Endothelial cell of umbilical vein (primary cell): ENCODE data around the gene FOXP1. TPM values are rescaled to one million over a fixed set of nuclear protein-coding genes. Genes with fewer than 3 reads are reported as not detected.

Experiments
- BruUV-seq: library from RNA; stranded (reverse); fragments of 400-500 nt; replicated peaks from 2 replicates; lab custom pipeline; 2021; lab: Mats Ljungman, UMichigan
- CTCF ChIA-PET: fragments of 300-600, 350-600 bp; sonication (Branson Sonifier 250); formaldehyde crosslinking; loops from one replicate; lab custom pipeline; 2021; ENCODE audit warnings: antibody characterized with exemption, inconsistent platforms; lab: Charles Lee
- POLR2A ChIA-PET: fragments of 300-600, 350-600 bp; sonication (Branson Sonifier 250); formaldehyde crosslinking; loops from one replicate; lab custom pipeline; 2021; ENCODE audit warnings: antibody characterized with exemption, inconsistent platforms; lab: Charles Lee
- DNase-seq: peaks from one replicate; pipeline ENCODE4 v3.0.0-alpha.2; 2011; ENCODE audit warnings: low read depth, low spot score
- FAIRE-seq: peaks from 2 replicates; lab custom pipeline; 2011; peaks lifted over from hg19 to GRCh38; lab: Jason Lieb, UNC
- H2AFZ ChIP-seq: 2 replicates; pipeline ENCODE4 v1.6.0; 2012; ENCODE audit warnings: low read depth, low read length, control low read depth, inconsistent platforms
- H3K27ac ChIP-seq: 2 replicates; pipeline ENCODE4 v1.5.1; 2011; ENCODE audit warnings: low read depth, mild to moderate bottlenecking, control low read depth, low read length, moderate library complexity; ENCODE audit not compliant: insufficient read depth
- H3K27me3 ChIP-seq, 2 experiments: 2 replicates each; pipeline versions ENCODE4 v1.6.0 to v1.6.1; 2011; ENCODE audit warnings: low read length in 2 of 2, mixed read lengths in 1 of 2; ENCODE audit not compliant: control insufficient read depth in 2 of 2, insufficient read depth in 2 of 2
- H3K36me3 ChIP-seq, 2 experiments: 2 replicates in 1 of 2; 3 replicates in 1 of 2; pipeline ENCODE4 v1.5.1; 2011; ENCODE audit warnings: low read length in 2 of 2, mild to moderate bottlenecking in 1 of 2, moderate library complexity in 1 of 2; ENCODE audit not compliant: control insufficient read depth in 2 of 2, insufficient read depth in 2 of 2; ENCODE audit errors: extremely low read depth in 1 of 2
- H3K4me1 ChIP-seq: 3 replicates; pipeline ENCODE4 v1.5.1; 2011; ENCODE audit warnings: mild to moderate bottlenecking, low read length; ENCODE audit not compliant: control insufficient read depth, insufficient read depth; ENCODE audit errors: extremely low read depth
- H3K4me2 ChIP-seq: 2 replicates; pipeline ENCODE4 v1.6.1; 2011; ENCODE audit warnings: low read length, control low read depth, mixed read lengths; ENCODE audit not compliant: insufficient read depth
- H3K4me3 ChIP-seq, 3 experiments: fragments of 200-600 bp in 1 of 3; sonication (generic), shearing (Covaris generic) in 1 of 3; replicated peaks in 1 of 3; 2 replicates each; pipeline ENCODE4 v1.5.1; 2011 to 2016; ENCODE audit warnings: control low read depth in 3 of 3, low read length in 3 of 3, mild to moderate bottlenecking in 2 of 3, inconsistent platforms in 1 of 3, low read depth in 1 of 3, moderate library complexity in 1 of 3; ENCODE audit not compliant: insufficient read depth in 1 of 3
- H3K79me2 ChIP-seq: 2 replicates; pipeline ENCODE4 v1.6.0; 2012; ENCODE audit warnings: low read length, inconsistent platforms; ENCODE audit not compliant: control insufficient read depth, insufficient read depth
- H3K9ac ChIP-seq: replicated peaks from 2 replicates; pipeline ENCODE3; 2011; ENCODE audit warnings: low read length, control low read depth; ENCODE audit not compliant: insufficient read depth; ENCODE audit errors: extremely low read depth
- H3K9me1 ChIP-seq: replicated peaks from 3 replicates; pipeline ENCODE4 v1.6.0; 2011; ENCODE audit warnings: mild to moderate bottlenecking, low read length; ENCODE audit not compliant: control insufficient read depth, insufficient read depth; ENCODE audit errors: extremely low read depth
- H3K9me3 ChIP-seq: replicated peaks from 2 replicates; pipeline ENCODE4 v1.5.1; 2012; ENCODE audit warnings: low read length, inconsistent platforms; ENCODE audit not compliant: control insufficient read depth, insufficient read depth
- H4K20me1 ChIP-seq: replicated peaks from 2 replicates; pipeline ENCODE3; 2011; ENCODE audit warnings: mild to moderate bottlenecking, low read length; ENCODE audit not compliant: control insufficient read depth, insufficient read depth; ENCODE audit errors: extremely low read depth
- CTCF ChIP-seq, 2 donors: IDR thresholded peaks; 1 replicate in 1 of 2; 2 replicates in 1 of 2; pipeline ENCODE4 v1.5.1; 2011; ENCODE audit warnings: low read length in 2 of 2, mild to moderate bottlenecking in 2 of 2, moderate library complexity in 2 of 2, control low read depth in 1 of 2, inconsistent platforms in 1 of 2, low read depth in 1 of 2; ENCODE audit not compliant: insufficient read depth in 1 of 2; ENCODE audit errors: extremely low read depth in 1 of 2
- EZH2 ChIP-seq: IDR thresholded peaks from 2 replicates; pipeline ENCODE4 v1.6.1; 2012; ENCODE audit warnings: borderline replicate concordance, low read depth, mild to moderate bottlenecking, moderate library complexity, low read length, inconsistent platforms; ENCODE audit not compliant: severe bottlenecking
- FOS ChIP-seq: IDR thresholded peaks from 2 replicates; pipeline ENCODE4 v1.6.1; 2011; ENCODE audit warnings: mild to moderate bottlenecking, low read length, moderate library complexity, borderline replicate concordance; ENCODE audit not compliant: insufficient read depth
- GATA2 ChIP-seq: IDR thresholded peaks from 2 replicates; pipeline ENCODE4 v1.7.0; 2011; ENCODE audit warnings: low read depth, mild to moderate bottlenecking, moderate library complexity, mixed read lengths, low read length; ENCODE audit not compliant: insufficient read length, insufficient read depth
- JUN ChIP-seq: IDR thresholded peaks from 2 replicates; pipeline ENCODE4 v1.6.1; 2011; ENCODE audit warnings: borderline replicate concordance, low read depth; ENCODE audit not compliant: insufficient read length, insufficient read depth
- MAX ChIP-seq: IDR thresholded peaks from 2 replicates; pipeline ENCODE4 v1.6.1; 2011; ENCODE audit not compliant: insufficient read depth, insufficient read length
- MYC ChIP-seq: IDR thresholded peaks from one replicate; pipeline ENCODE4 v1.6.1; 2011; ENCODE audit warnings: mild to moderate bottlenecking, low read depth, low read length
- POLR2A ChIP-seq: IDR thresholded peaks from 2 replicates; pipeline ENCODE4 v1.6.1; 2012; ENCODE audit warnings: low read depth, mild to moderate bottlenecking, control low read depth, low read length
- POLR2AphosphoS5 ChIP-seq: IDR thresholded peaks from 2 replicates; pipeline ENCODE4 v1.6.1; 2012; ENCODE audit warnings: low read depth, mild to moderate bottlenecking, control low read depth, low read length, moderate library complexity; ENCODE audit not compliant: insufficient read depth
- dilution Hi-C: fragments of 300-500 bp; cut with MboI; formaldehyde crosslinking; loops from one replicate; pipeline ENCODE4 v1.15.0; 2019; ENCODE audit warnings: low sequenced_read_pairs; ENCODE audit not compliant: extremely low pct_ligation_motif_present
- intact Hi-C: fragments of 100-400 bp; cut with micrococcal nuclease; formaldehyde crosslinking; loops from one replicate; pipeline ENCODE4 v1.10.0; 2022
- polyA plus RNA-seq, 4 experiments: library from polyadenylated mRNA; depleted of rRNA in 3 of 4; stranded (reverse) in 3 of 4; unstranded in 1 of 4; fragments of >200 nt; gene quantifications; 2 replicates each; pipeline versions ENCODE4 v1.2.1 to v1.2.3, GENCODE V29; 2011 to 2012; ENCODE audit warnings: missing spikeins in 1 of 4
- total RNA-seq: library from RNA; stranded (reverse); gene quantifications from 2 replicates; pipeline ENCODE4 v1.2.3, GENCODE V29; 2021

The FOXP1 gene
- total and polyA plus RNA-seq, 2 donors (not counting 3 experiments of a cell fraction or from before 2014, with no cell fraction given), result 41.0 to 107 TPM

- Histone ChIP-seq H3K4me2 (no peak overlapping the region), H3K9me1 (no peaks in the 10 kb centered on the region), H3K4me3 (no peak overlapping the region), H2AFZ (no peak overlapping the region), H4K20me1 (no peaks in the 10 kb centered on the region), H3K4me1 (no peaks in the 10 kb centered on the region), H3K27ac (no peak overlapping the region), H3K9me3 (no peaks in the 10 kb centered on the region), H3K27me3 (no peaks in the 10 kb centered on the region), H3K9ac (no peak overlapping the region), H3K79me2 (no peaks in the 10 kb centered on the region), H3K36me3 (no peaks in the 10 kb centered on the region)
- FAIRE-seq, result no peak
- dilution Hi-C loops (no loop called here), intact Hi-C loops (no loop called here)
- CTCF ChIA-PET, result no interaction called here
- TF ChIP-seq JUN (no peak), POLR2A (no peak), FOS (no peak), CTCF (IDR thresholded peaks at IDR 0.05; ENCODE audit: extremely low read depth in 1 of 2, insufficient read depth in 1 of 2, low read depth in 1 of 2, low read length in 2 of 2) (no peak), MYC (no peak), EZH2 (no peak), POLR2AphosphoS5 (no peak), MAX (no peak), GATA2 (no peak)
- POLR2A ChIA-PET, result no interaction called here
- no peak for DNase-seq
- no TSS peak for BruUV-seq
Observed at GRCh38 chr3:71358243-71358642, 225.3 kb downstream of the FOXP1 start.
